Activated naive CD8-positive, alpha-beta T cell (primary cell): Measurements from ENCODE around the gene E2F4.

Source experiments
- H3K27ac Mint-ChIP-seq: one replicate; pipeline ENCODE4 v1.8.0; 2021; ENCODE audit warnings: mixed read lengths
- H3K27me3 Mint-ChIP-seq: one replicate; pipeline ENCODE4 v1.8.0; 2021; ENCODE audit warnings: mixed read lengths
- H3K36me3 Mint-ChIP-seq: one replicate; pipeline ENCODE4 v1.8.0; 2021; ENCODE audit warnings: mixed read lengths
- H3K4me1 Mint-ChIP-seq: one replicate; pipeline ENCODE4 v1.8.0; 2021; ENCODE audit warnings: low read depth, mixed read lengths
- H3K4me3 Mint-ChIP-seq: one replicate; pipeline ENCODE4 v1.8.0; 2021; ENCODE audit warnings: mild to moderate bottlenecking, mixed read lengths
- H3K9me3 Mint-ChIP-seq: one replicate; pipeline ENCODE4 v1.8.0; 2021; ENCODE audit warnings: low read depth, mixed read lengths

The E2F4 gene

GRCh38 chr16:67188798-67189197 is 3.2 kb upstream of the E2F4 start:
- no peaks in the 10 kb centered on the region for H3K36me3 Mint-ChIP-seq
- no peak overlapping the region for H3K4me3 Mint-ChIP-seq
- H3K27ac Mint-ChIP-seq: no peak overlapping the region
- peaks cover 1% of the 10 kb centered on the region for H3K27me3 Mint-ChIP-seq
- H3K9me3 Mint-ChIP-seq: no peaks in the 10 kb centered on the region
- H3K4me1 Mint-ChIP-seq: peaks cover 29% of the 10 kb centered on the region

DNA sequence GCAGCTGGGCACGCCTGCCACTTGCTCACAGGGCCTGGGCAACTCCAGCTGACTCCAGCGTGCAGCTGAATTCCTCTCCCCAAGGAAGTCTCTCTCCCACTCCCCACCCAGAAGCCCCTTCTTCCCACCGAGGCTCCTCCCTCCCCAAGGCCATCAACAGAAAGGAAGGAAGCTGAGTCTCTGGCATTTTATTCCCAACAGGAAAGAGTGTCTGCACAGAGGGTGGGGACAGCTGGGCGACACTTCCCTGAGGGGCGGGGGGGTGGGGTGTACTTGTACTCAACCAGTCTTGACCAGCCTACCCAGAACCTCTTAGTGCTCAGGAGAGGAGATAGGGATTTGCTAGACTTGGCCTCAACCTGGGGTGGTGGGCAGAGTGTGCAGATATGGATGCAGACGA is 1.9 kb upstream of the E2F4 start, which contains the start of gene EXOC3L1:
TSS of gene EXOC3L1 (minus strand) at position 96 of the 400 bp plus-strand sequence. CDS start 460 bp downstream, outside the sequence.
- Mint-ChIP-seq H3K4me1 (peaks cover 29% of the 10 kb centered on the region), H3K27me3 (peaks cover 1% of the 10 kb centered on the region), H3K4me3 (no peak within 1 kb of the TSS), H3K36me3 (no peaks in the 10 kb centered on the region), H3K27ac (no peak within 1 kb of the TSS), H3K9me3 (no peaks in the 10 kb centered on the region)

DNA sequence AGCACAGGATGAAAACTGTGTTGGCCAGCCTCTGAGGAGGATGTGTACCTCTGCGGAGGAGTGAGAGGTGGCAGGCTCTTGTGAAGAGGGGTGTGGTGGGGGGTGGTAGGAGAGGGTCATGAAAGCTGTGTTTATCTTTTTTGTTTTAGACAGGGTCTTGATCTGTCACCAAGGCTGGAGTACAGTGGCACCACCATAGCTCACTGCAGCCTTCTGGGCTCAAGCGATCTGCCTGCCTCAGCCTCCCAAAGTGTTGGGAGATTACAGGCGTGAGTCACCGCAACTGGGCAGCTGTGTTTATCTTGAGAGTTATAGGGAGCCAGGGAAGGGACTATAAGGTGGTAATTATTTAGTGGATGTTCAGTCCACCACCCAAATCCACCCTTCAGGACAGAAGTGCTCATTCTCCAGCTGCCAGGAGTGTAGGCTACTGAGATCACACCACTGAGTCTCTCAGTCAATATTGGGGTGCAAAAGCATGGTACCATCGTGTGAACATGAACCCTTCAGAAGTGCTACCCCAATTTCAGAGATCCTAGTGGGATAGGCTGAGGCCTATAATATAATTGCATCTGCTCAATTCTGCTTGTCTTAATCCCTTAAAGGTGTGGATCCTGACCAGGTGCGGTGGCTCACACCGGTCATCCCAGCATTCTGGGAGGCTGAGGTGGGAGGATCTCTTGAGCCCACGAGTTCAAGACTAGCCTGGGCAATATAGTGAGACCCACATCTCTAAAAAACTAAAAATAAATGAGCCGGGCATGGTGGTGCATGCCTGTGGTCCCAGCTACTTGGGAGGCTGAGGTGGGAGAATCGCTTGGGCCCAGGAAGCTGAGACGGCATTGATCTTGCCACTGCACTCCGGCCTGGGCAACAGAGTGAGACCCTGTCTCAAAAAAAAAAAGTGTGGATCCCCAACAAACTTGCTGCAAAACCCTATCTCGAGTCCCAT is 1.2 kb upstream of the E2F4 start:
- Mint-ChIP-seq H3K4me3 (peak overlapping the region; percentile 94), H3K9me3 (no peaks in the 10 kb centered on the region), H3K36me3 (no peaks in the 10 kb centered on the region), H3K27me3 (peaks cover 1% of the 10 kb centered on the region), H3K27ac (no peak overlapping the region), H3K4me1 (peaks cover 25% of the 10 kb centered on the region)

- H3K36me3 Mint-ChIP-seq: no peaks in the 10 kb centered on the region
- peaks cover 1% of the 10 kb centered on the region for H3K27me3 Mint-ChIP-seq
- no peaks in the 10 kb centered on the region for H3K9me3 Mint-ChIP-seq
- H3K27ac Mint-ChIP-seq: peak overlapping the region; percentile 58
- peak overlapping the region; percentile 94 for H3K4me3 Mint-ChIP-seq
- peaks cover 29% of the 10 kb centered on the region for H3K4me1 Mint-ChIP-seq
These were observed 452 bp upstream of the E2F4 start for GRCh38 chr16:67191411-67191994.

- H3K4me3 Mint-ChIP-seq: peak overlapping the region; percentile 94
- peaks cover 34% of the 10 kb centered on the region for H3K4me1 Mint-ChIP-seq
- peaks cover 1% of the 10 kb centered on the region for H3K27me3 Mint-ChIP-seq
- H3K27ac Mint-ChIP-seq: peak overlapping the region; percentile 72
- H3K36me3 Mint-ChIP-seq: no peaks in the 10 kb centered on the region
- H3K9me3 Mint-ChIP-seq: no peaks in the 10 kb centered on the region
These were observed 916 bp downstream of the E2F4 start for GRCh38 chr16:67192781-67193361.

DNA sequence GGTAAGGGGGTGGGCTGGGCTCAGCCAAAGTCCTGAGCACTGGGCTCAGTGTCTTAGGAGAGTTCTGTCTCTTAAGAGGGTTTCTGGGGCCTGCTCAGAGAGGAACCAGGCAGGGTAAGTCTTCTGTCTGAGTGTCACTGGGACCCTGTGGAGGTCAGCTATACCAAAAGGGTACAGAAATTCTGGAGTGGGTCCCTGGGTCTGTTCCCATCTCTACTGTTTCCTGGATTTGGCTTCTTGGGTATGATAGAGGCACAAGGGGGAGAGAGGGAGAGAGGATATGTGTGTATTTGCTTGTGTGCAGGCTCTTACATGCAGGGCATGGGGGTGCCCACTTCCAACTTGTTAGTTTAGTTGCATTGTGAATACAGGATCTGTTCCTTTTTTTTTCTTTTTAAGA is 1.6 kb downstream of the E2F4 start:
- Mint-ChIP-seq H3K27me3 (no peaks in the 10 kb centered on the region), H3K4me3 (peak overlapping the region; percentile 94), H3K36me3 (no peaks in the 10 kb centered on the region), H3K4me1 (peaks cover 34% of the 10 kb centered on the region), H3K9me3 (no peaks in the 10 kb centered on the region), H3K27ac (peak overlapping the region; percentile 61)

DNA sequence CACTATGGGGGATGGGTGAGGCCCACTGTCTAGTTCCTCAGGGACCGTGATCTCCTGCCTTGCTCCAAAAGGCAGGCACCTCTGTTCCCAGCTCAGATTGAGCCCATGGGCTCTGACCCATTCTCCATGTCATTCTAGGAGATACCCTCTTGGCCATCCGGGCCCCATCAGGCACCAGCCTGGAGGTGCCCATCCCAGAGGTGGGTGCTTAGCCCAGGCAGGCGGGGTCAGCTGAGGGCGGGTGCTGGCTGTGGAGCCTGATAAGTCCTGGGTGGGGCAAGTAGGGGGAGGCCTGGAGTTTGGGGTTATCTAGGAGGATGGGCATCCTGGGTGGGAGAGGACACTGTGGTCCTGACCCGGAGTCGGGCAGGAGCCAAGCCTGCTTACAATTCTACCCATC is 2.3 kb downstream of the E2F4 start:
- H3K27ac Mint-ChIP-seq: no peak overlapping the region
- H3K27me3 Mint-ChIP-seq: no peaks in the 10 kb centered on the region
- H3K4me3 Mint-ChIP-seq: peak overlapping the region; percentile 94
- H3K4me1 Mint-ChIP-seq: peaks cover 34% of the 10 kb centered on the region
- H3K36me3 Mint-ChIP-seq: no peaks in the 10 kb centered on the region
- no peaks in the 10 kb centered on the region for H3K9me3 Mint-ChIP-seq

DNA sequence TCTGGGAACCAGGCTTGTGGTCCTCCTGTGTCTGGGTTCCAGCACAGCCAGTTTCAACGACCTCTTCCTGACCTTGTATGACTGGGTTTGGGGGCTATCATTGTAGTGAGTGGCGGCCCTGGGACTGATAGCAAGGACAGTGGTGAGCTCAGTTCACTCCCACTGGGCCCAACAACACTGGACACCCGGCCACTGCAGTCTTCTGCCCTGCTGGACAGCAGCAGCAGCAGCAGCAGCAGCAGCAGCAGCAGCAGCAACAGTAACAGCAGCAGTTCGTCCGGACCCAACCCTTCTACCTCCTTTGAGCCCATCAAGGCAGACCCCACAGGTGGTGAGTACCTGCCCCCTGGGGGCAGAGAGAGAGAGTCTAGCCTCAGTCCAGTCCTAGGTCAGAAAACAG is 3.7 kb downstream of the E2F4 start:
- Mint-ChIP-seq H3K36me3 (no peaks in the 10 kb centered on the region), H3K27me3 (no peaks in the 10 kb centered on the region), H3K4me1 (peaks cover 34% of the 10 kb centered on the region), H3K27ac (no peak overlapping the region), H3K9me3 (no peaks in the 10 kb centered on the region), H3K4me3 (peak overlapping the region; percentile 38)

DNA sequence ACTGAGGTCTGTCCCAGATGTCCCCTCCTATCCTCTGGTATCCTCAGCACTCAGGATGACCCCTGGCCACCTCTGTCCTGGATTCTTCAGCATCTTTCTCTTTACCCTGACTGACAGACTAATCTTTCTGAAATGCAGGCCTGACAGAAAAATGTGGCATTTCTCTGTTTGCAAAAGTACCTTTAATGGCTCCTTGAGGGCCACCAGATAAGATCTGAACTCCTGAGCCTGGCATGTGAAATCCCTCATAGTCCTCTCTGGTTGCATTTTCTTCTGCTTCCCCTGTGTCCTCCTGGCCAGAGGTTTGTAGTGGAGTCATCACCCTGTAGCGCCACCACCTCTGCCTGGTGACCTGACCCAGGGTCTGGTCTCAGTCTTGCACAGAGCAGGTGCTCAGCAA is 4.9 kb downstream of the E2F4 start:
- Mint-ChIP-seq H3K27ac (no peak overlapping the region), H3K27me3 (no peaks in the 10 kb centered on the region), H3K9me3 (no peaks in the 10 kb centered on the region), H3K36me3 (no peaks in the 10 kb centered on the region), H3K4me1 (peaks cover 28% of the 10 kb centered on the region), H3K4me3 (no peak overlapping the region)

DNA sequence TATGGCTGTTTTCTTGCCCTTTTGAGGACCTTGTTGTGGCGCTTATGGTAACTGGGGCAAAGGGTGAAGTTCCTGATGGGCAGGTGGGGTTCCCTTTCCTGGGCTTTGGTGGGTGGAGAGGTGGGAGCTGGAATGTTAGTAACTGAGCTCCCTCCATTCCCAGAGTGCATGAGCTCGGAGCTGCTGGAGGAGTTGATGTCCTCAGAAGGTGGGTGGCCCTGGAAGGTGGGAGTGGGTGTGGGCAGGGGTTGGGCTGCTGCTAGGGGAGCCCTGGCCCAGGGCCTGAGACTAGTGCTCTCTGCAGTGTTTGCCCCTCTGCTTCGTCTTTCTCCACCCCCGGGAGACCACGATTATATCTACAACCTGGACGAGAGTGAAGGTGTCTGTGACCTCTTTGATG is 5.7 kb downstream of the E2F4 start:
- H3K4me3 Mint-ChIP-seq: no peak overlapping the region
- no peaks in the 10 kb centered on the region for H3K36me3 Mint-ChIP-seq
- H3K4me1 Mint-ChIP-seq: peaks cover 24% of the 10 kb centered on the region
- no peaks in the 10 kb centered on the region for H3K27me3 Mint-ChIP-seq
- H3K9me3 Mint-ChIP-seq: no peaks in the 10 kb centered on the region
- no peak overlapping the region for H3K27ac Mint-ChIP-seq

DNA sequence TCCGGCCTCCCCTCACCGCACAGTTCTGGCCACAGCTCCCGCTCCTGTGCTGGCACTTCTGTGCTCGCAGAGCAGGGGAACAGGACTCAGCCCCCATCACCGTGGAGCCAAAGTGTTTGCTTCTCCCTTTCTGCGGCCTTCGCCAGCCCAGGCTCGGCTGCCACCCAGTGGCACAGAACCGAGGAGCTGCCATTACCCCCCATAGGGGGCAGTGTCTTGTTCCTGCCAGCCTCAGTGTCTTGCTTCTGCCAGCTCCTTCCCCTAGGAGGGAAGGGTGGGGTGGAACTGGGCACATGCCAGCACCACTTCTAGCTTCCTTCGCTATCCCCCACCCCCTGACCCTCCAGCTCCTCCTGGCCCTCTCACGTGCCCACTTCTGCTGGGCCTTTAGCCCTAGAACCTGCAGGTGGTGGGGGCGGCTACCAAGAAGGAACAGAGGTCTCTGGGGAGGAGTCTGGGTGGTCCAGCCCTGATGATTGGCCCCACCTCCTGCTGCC is 6.3 kb downstream of the E2F4 start:
- no peaks in the 10 kb centered on the region for H3K9me3 Mint-ChIP-seq
- peaks cover 20% of the 10 kb centered on the region for H3K4me1 Mint-ChIP-seq
- H3K27me3 Mint-ChIP-seq: no peaks in the 10 kb centered on the region
- H3K4me3 Mint-ChIP-seq: no peak overlapping the region
- H3K36me3 Mint-ChIP-seq: no peaks in the 10 kb centered on the region
- H3K27ac Mint-ChIP-seq: no peak overlapping the region

DNA sequence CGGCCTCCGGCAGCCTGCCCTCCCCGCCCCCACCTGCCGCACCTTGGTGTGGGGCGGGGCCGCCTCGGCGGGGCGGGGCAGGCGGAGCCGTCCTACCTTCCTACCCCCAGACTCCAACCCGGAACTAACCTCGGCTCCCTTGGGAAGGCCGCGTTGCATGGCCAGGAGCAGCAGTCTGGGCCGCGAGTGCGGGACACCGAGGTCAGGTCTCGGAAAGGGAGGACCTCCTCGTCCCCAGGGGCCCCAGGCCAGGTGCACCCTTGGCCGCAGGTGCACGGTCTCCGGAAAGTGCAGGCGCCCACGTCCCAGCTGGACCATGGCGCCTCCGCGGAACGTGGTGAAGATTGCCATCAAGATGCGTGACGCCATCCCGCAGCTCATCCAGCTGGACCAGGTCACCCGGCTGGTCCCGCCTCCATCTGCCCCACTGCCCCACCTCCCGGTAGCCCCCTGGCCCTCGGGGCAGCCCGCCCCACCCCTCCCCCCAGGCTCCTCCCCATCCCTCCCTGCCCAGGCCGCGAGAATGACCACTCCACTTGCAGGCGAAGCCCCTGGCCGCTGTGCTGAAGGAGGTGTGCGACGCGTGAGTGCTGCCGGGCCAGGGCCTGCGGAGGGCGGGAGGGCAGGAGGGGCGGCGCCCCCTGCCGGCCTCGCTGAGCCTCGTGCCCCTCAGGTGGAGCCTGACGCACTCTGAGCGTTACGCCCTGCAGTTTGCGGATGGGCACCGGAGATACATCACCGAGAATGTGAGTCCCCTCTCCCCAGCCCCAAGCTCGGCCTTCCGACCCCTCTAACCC is 7.3 kb downstream of the E2F4 start, which contains the start of gene ELMO3:
TSS of gene ELMO3 (plus strand) at position 121 of the 797 bp plus-strand sequence. CDS start at position 317, 196 bp downstream.
- no peak within 1 kb of the TSS for H3K27ac Mint-ChIP-seq
- H3K4me3 Mint-ChIP-seq: no peak within 1 kb of the TSS
- H3K36me3 Mint-ChIP-seq: no peaks in the 10 kb centered on the region
- H3K27me3 Mint-ChIP-seq: no peaks in the 10 kb centered on the region
- H3K9me3 Mint-ChIP-seq: no peaks in the 10 kb centered on the region
- peaks cover 13% of the 10 kb centered on the region for H3K4me1 Mint-ChIP-seq

DNA sequence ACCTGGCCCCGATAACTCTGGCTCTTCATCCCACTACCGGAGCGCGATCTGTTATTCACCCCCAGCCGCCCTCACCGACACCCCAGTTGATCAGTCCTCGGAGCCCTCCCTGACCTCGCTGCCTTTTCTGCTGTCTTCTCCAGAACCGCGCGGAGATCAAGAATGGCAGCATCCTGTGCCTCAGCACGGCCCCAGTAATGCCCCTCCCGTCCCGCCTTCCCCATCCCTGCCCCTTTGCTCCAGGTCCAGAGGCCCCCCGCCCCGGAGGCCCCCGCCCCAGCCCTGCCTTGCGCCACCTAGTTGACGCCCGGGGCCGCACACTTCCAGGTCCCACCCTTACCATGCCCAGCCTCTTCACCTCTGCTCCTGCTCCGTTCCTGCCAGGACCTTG is 7.8 kb downstream of the E2F4 start:
- no peak overlapping the region for H3K4me3 Mint-ChIP-seq
- no peaks in the 10 kb centered on the region for H3K27me3 Mint-ChIP-seq

DNA sequence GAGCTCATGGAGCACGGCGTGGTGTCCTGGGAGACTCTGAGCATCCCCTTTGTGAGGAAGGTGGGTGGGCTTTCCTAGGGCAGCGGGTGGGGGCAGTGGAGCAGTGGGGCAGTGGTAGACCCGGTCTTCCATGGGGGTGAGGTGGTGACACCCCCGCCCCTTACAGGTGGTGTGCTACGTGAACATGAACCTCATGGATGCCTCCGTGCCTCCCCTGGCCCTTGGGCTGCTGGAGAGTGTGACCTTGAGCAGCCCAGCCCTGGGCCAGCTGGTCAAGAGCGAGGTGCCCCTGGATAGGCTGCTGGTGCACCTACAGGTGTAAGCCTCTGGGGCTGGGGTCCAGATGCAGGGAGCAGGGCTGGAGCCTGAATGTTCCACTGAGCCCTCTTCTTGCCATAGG is 8.5 kb downstream of the E2F4 start:
- no peaks in the 10 kb centered on the region for H3K27me3 Mint-ChIP-seq
- H3K36me3 Mint-ChIP-seq: no peaks in the 10 kb centered on the region
- no peaks in the 10 kb centered on the region for H3K9me3 Mint-ChIP-seq
- no peak overlapping the region for H3K4me3 Mint-ChIP-seq
- peaks cover 12% of the 10 kb centered on the region for H3K4me1 Mint-ChIP-seq
- H3K27ac Mint-ChIP-seq: no peak overlapping the region

More for the DNA sequence above, 7.8 kb downstream of the E2F4 start:
- Mint-ChIP-seq H3K4me1 (peaks cover 13% of the 10 kb centered on the region), H3K27ac (no peak overlapping the region), H3K9me3 (no peaks in the 10 kb centered on the region), H3K36me3 (no peaks in the 10 kb centered on the region)
